B cell (primary cell): ENCODE data around the gene MYL10. TPM values are rescaled to one million over a fixed set of nuclear protein-coding genes. Genes with fewer than 3 reads are reported as not detected.

Experiments
- ATAC-seq: fragments of 200-7000 bp; cut with Tn5 transposase; one replicate; pipeline ENCODE4 v1.10.0; 2021; ENCODE audit warnings: low read depth, mild to moderate bottlenecking, moderate number of reproducible peaks, moderate library complexity
- CTCF ChIA-PET: fragments of 350-600 bp; sonication (Branson Sonifier 250); formaldehyde crosslinking; loops from one replicate; lab custom pipeline; 2021; ENCODE audit warnings: antibody characterized with exemption, inconsistent platforms; lab: Charles Lee
- POLR2A ChIA-PET: fragments of 350-600 bp; sonication (Branson Sonifier 250); formaldehyde crosslinking; loops from one replicate; lab custom pipeline; 2021; ENCODE audit warnings: antibody characterized with exemption; lab: Charles Lee
- DNase-seq: peaks from one replicate; pipeline ENCODE4 v3.0.0; 2013
- H2AFZ ChIP-seq: 2 replicates; pipeline ENCODE4 v1.6.1; 2012; ENCODE audit warnings: mild to moderate bottlenecking, low read depth, low read length; ENCODE audit not compliant: insufficient read depth, poor library complexity, severe bottlenecking
- H3K27ac ChIP-seq, 2 donors: 1 replicate in 1 of 2; 2 replicates in 1 of 2; pipeline ENCODE4 v1.5.1; 2012 to 2013; ENCODE audit warnings: low read length in 2 of 2, mild to moderate bottlenecking in 2 of 2, moderate library complexity in 1 of 2
- H3K27me3 ChIP-seq, 4 experiments: fragments of 200-600 bp in 1 of 4; sonication (generic) in 1 of 4; replicated peaks in 1 of 4; 1 replicate in 2 of 4; 2 replicates in 2 of 4; pipeline versions ENCODE4 v1.6.1 to v1.7.0; 2013 to 2016; ENCODE audit warnings: low read length in 3 of 4, mild to moderate bottlenecking in 2 of 4, mixed read lengths in 1 of 4, moderate library complexity in 1 of 4; ENCODE audit not compliant: insufficient read depth in 4 of 4, control insufficient read depth in 3 of 4; ENCODE audit errors: control extremely low read depth in 1 of 4
- H3K36me3 ChIP-seq, 2 experiments: replicated peaks in 1 of 2; 1 replicate in 1 of 2; 2 replicates in 1 of 2; pipeline versions ENCODE4 v1.6.1 to v1.7.1; 2013; ENCODE audit warnings: low read length in 1 of 2; ENCODE audit not compliant: insufficient read depth in 2 of 2, control insufficient read depth in 1 of 2; ENCODE audit errors: control extremely low read depth in 1 of 2, extremely low read depth in 1 of 2
- H3K4me1 ChIP-seq, 2 donors: fragments of 200-600 bp in 1 of 2; sonication (generic) in 1 of 2; 1 replicate in 1 of 2; 2 replicates in 1 of 2; pipeline versions ENCODE4 v1.5.1 to v1.6.1; 2013 to 2017; ENCODE audit warnings: low read length in 2 of 2; ENCODE audit not compliant: control insufficient read depth in 2 of 2, insufficient read depth in 2 of 2
- H3K4me2 ChIP-seq: replicated peaks from 2 replicates; pipeline ENCODE3; 2012; ENCODE audit warnings: mild to moderate bottlenecking, low read depth, low read length; ENCODE audit not compliant: poor library complexity, severe bottlenecking
- H3K4me3 ChIP-seq, 5 experiments: fragments of 200-600 bp in 1 of 5; sonication (generic) in 1 of 5; 1 replicate in 3 of 5; 2 replicates in 2 of 5; pipeline versions ENCODE4 v1.5.1 to v1.7.0; 2011 to 2016; ENCODE audit warnings: low read length in 4 of 5, mild to moderate bottlenecking in 4 of 5, low read depth in 2 of 5, control low read depth in 1 of 5, moderate library complexity in 1 of 5; ENCODE audit not compliant: insufficient read depth in 1 of 5; ENCODE audit errors: control extremely low read depth in 1 of 5, extremely low read depth in 1 of 5
- H3K79me2 ChIP-seq: fragments of 200-600 bp; sonication (generic); one replicate; pipeline ENCODE4 v1.6.0; 2016; ENCODE audit warnings: low read length; ENCODE audit not compliant: control insufficient read depth, insufficient read depth
- H3K9ac ChIP-seq: fragments of 200-600 bp; sonication (generic); 2 replicates; pipeline ENCODE4 v1.6.1; 2017; ENCODE audit warnings: mild to moderate bottlenecking, low read length, moderate library complexity
- H3K9me3 ChIP-seq, 3 donors: one replicate each; pipeline versions ENCODE4 v1.6.1 to v1.7.1; 2013; ENCODE audit warnings: low read length in 2 of 3; ENCODE audit not compliant: control insufficient read depth in 2 of 3, insufficient read depth in 1 of 3; ENCODE audit errors: control extremely low read depth in 1 of 3
- H4K20me1 ChIP-seq: 2 replicates; pipeline ENCODE4 v1.6.0; 2012; ENCODE audit warnings: mild to moderate bottlenecking, low read length; ENCODE audit not compliant: insufficient read depth, control insufficient read depth, poor library complexity, severe bottlenecking
- H3K27ac Mint-ChIP-seq: one replicate; pipeline ENCODE4 v1.8.0; 2021; ENCODE audit warnings: mixed read lengths
- H3K27me3 Mint-ChIP-seq: one replicate; pipeline ENCODE4 v1.8.0; 2021; ENCODE audit warnings: mixed read lengths
- H3K4me1 Mint-ChIP-seq: one replicate; pipeline ENCODE4 v1.8.0; 2021; ENCODE audit warnings: mixed read lengths
- H3K4me3 Mint-ChIP-seq: one replicate; pipeline ENCODE4 v1.8.0; 2021; ENCODE audit warnings: mixed read lengths
- H3K9me3 Mint-ChIP-seq: one replicate; pipeline ENCODE4 v1.8.0; 2022; ENCODE audit warnings: mixed read lengths; ENCODE audit not compliant: insufficient read depth
- CTCF ChIP-seq: fragments of 200-600 bp; IDR thresholded peaks from one replicate; pipeline ENCODE4 v1.8.0; 2022; ENCODE audit warnings: antibody characterized with exemption, mild to moderate bottlenecking
- EZH2 ChIP-seq: IDR thresholded peaks from 2 replicates; pipeline ENCODE4 v1.6.1; 2012; ENCODE audit warnings: borderline replicate concordance, low read depth, mild to moderate bottlenecking, moderate library complexity, low read length; ENCODE audit not compliant: insufficient read depth, poor library complexity, severe bottlenecking
- WGBS: methylation state at CpG from one replicate; pipeline ENCODE4 v1.1.5; 2013; ENCODE audit warnings: missing lambda C conversion rate; ENCODE audit not compliant: insufficient coverage; 5-methylcytosine and 5-hydroxymethylcytosine counted together
- intact Hi-C: fragments of 100-400 bp; cut with micrococcal nuclease; formaldehyde crosslinking; loops from one replicate; pipeline ENCODE4 v1.10.0; 2022
- polyA plus RNA-seq: library from polyadenylated mRNA; depleted of rRNA; stranded (reverse); fragments of >200 nt; gene quantifications from 2 replicates; pipeline ENCODE4 v1.2.3, GENCODE V29; 2012
- total RNA-seq, 2 donors: library from RNA; stranded (reverse); fragments of 120-200 nt in 1 of 2; gene quantifications; 1 replicate in 1 of 2; 2 replicates in 1 of 2; pipeline versions ENCODE4 v1.2.3 to v1.2.4, GENCODE V29; 2013 to 2022

The MYL10 gene
- total and polyA plus RNA-seq, 2 donors (not counting 1 experiment from before 2014, with no cell fraction given) = not detected

GRCh38 chr7:101618916-101619315, 10.2 kb downstream of the MYL10 start:
- H3K9me3 ChIP-seq = peaks cover 0 to 8% (median 0%) of the 10 kb centered on the region in 3 donors
- no peak overlapping the region for H3K27ac Mint-ChIP-seq
- no peak overlapping the region for H2AFZ ChIP-seq
- no peaks in the 10 kb centered on the region for H3K79me2 ChIP-seq
- no peaks in the 10 kb centered on the region for H3K4me1 ChIP-seq
- no peaks in the 10 kb centered on the region for H3K27me3 ChIP-seq
- no peak overlapping the region for H3K9ac ChIP-seq
- H3K4me3 ChIP-seq = no peak overlapping the region
- 92% methylated on average over 7 of the region's 8 CpGs for WGBS
- peaks cover 15% of the 10 kb centered on the region for H3K27me3 Mint-ChIP-seq
- H3K4me1 Mint-ChIP-seq = no peaks in the 10 kb centered on the region
- H3K27ac ChIP-seq = no peak overlapping the region
- H3K4me2 ChIP-seq = no peak overlapping the region
- H3K9me3 Mint-ChIP-seq = no peaks in the 10 kb centered on the region
- intact Hi-C loops = no loop called here
- CTCF ChIA-PET = no interaction called here
- H4K20me1 ChIP-seq = no peaks in the 10 kb centered on the region
- H3K36me3 ChIP-seq = no peaks in the 10 kb centered on the region
- POLR2A ChIA-PET = no interaction called here
- DNase-seq = no peak
- no peak for TF ChIP-seq EZH2
- TF ChIP-seq CTCF = no peak
- H3K4me3 Mint-ChIP-seq = no peak overlapping the region
- ATAC-seq = no peak

- CTCF ChIA-PET = no interaction called here
- ATAC-seq = no peak
- Histone ChIP-seq H3K4me3 (no peak overlapping the region), H3K9me3 (peaks cover 0 to 8% (median 0%) of the 10 kb centered on the region in 3 donors), H3K79me2 (no peaks in the 10 kb centered on the region), H2AFZ (no peak overlapping the region), H4K20me1 (no peaks in the 10 kb centered on the region), H3K4me1 (no peaks in the 10 kb centered on the region), H3K36me3 (no peaks in the 10 kb centered on the region), H3K9ac (no peak overlapping the region), H3K27me3 (no peaks in the 10 kb centered on the region), H3K27ac (no peak overlapping the region), H3K4me2 (no peak overlapping the region)
- 89% methylated on average over 20 of the region's 20 CpGs for WGBS
- Mint-ChIP-seq H3K27me3 (peaks cover 15% of the 10 kb centered on the region), H3K27ac (no peak overlapping the region), H3K4me1 (no peaks in the 10 kb centered on the region), H3K9me3 (no peaks in the 10 kb centered on the region), H3K4me3 (no peak overlapping the region)
- intact Hi-C loops = no loop called here
- no peak for DNase-seq
- TF ChIP-seq EZH2 = no peak
- POLR2A ChIA-PET = no interaction called here
Observed at GRCh38 chr7:101618207-101618839, 10.8 kb downstream of the MYL10 start.
